VCaP (cell line): ENCODE results near the gene NKTR.

Experiments used
- H3K27ac ChIP-seq: fragments of 450-650 bp; 2 replicates; pipeline ENCODE4 v1.5.1; 2017
- CTCF ChIP-seq: fragments of 450-650 bp; conservative IDR thresholded peaks from 2 replicates; pipeline ENCODE4 v1.5.1; 2017; ENCODE audit warnings: mild to moderate bottlenecking, moderate library complexity

Gene NKTR

DNA sequence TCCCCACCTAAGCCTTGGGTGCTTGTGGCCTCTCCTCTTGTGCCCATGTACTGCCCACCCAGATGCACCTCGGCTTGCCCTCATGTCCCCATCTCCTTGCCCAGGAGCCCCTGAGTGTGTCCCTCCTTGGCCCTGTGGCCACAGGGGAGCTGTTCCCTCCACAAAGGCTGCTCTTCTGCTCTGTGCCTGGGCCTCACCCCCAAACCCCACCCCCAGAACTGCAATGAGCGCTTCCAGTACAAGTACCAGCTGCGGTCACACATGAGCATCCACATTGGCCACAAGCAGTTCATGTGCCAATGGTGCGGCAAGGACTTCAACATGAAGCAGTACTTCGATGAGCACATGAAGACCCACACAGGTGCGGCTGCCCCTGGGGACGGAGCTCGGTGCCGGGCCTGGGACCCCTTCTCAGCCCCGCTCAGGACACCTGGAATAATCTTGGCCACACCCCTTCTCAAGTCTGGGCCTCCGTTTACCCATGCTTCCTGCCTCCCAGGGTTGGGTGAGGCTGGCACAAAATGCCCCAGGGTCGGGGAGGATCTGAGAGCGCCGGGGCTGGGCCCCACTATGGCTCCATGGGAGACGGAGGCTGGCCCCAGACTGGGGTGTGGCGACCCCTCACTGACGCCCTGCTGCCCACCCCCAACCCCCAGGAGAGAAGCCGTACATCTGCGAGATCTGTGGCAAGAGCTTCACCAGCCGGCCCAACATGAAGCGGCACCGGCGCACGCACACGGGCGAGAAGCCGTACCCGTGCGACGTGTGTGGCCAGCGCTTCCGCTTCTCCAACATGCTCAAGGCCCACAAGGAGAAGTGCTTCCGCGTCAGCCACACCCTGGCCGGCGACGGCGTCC lies 63.3 kb downstream of the NKTR start:
- no peak overlapping the region for H3K27ac ChIP-seq
- no peak for TF ChIP-seq CTCF

- TF ChIP-seq CTCF = no peak
- H3K27ac ChIP-seq = no peak overlapping the region
Measured at GRCh38 chr3:42664438-42664803, 63.9 kb downstream of the NKTR start.

- H3K27ac ChIP-seq = no peak overlapping the region
- TF ChIP-seq CTCF = no peak
Measured at GRCh38 chr3:42665050-42665878, 64.8 kb downstream of the NKTR start.

GRCh38 chr3:42666022-42666421 lies 65.5 kb downstream of the NKTR start:
- H3K27ac ChIP-seq = no peak overlapping the region
- no peak for TF ChIP-seq CTCF

- H3K27ac ChIP-seq = no peak overlapping the region
- no peak for TF ChIP-seq CTCF
Measured at GRCh38 chr3:42666577-42666998, 66.1 kb downstream of the NKTR start.

DNA sequence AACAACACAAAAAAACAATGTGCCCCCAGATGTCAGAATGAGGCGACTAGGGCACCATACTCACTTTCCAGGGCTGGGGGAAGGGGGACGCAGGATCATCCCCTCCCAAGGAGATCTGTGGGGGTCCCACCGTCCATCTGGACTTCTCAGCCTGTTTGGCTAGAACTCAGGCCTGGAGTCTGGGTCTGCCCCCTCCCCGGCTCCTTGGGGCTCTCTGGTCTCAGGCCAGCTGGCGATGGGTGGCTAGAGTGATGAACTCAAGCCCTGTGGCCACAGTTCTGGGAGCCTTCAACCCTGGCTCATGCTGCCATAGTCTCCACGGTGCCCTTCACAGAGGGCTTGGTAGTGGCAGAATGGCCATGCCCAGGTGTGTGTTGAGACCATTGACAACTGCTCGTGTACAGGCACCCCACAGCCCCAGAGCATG lies 66.6 kb downstream of the NKTR start:
- TF ChIP-seq CTCF = no peak
- H3K27ac ChIP-seq = no peak overlapping the region
